IMR-90 (cell line): ENCODE results near the gene TADA1. TPM values are rescaled to one million over a fixed set of nuclear protein-coding genes. Genes with fewer than 3 reads are reported as not detected.

Source experiments
- ATAC-seq: fragments of 200-7000 bp; cut with Tn5 transposase; 2 replicates; pipeline ENCODE4 v1.9.1; 2020; ENCODE audit warnings: low read depth, mild to moderate bottlenecking, moderate library complexity
- BruUV-seq: library from RNA; stranded (reverse); fragments of 400-500 nt; replicated peaks from 2 replicates; lab custom pipeline; 2021; lab: Mats Ljungman, UMichigan
- CTCF ChIA-PET: fragments of 300-600 bp; formaldehyde crosslinking; extraction: SDS; loops from one replicate; lab custom pipeline; 2021; ENCODE audit warnings: antibody characterized with exemption; lab: Yijun Ruan, JAX
- POLR2A ChIA-PET: fragments of 300-600 bp; sonication (Branson Sonifier 250); formaldehyde crosslinking; loops from one replicate; lab custom pipeline; 2022; ENCODE audit warnings: antibody characterized with exemption; ENCODE audit not compliant: unreplicated experiment; lab: Charles Lee
- DNase-seq: peaks from one replicate; pipeline ENCODE4 v3.0.0; 2013
- H2AFZ ChIP-seq: replicated peaks from 2 replicates; pipeline ENCODE3; 2013; ENCODE audit warnings: low read length, mild to moderate bottlenecking; ENCODE audit not compliant: poor library complexity
- H2AK5ac ChIP-seq: 2 replicates; pipeline ENCODE4 v1.6.1; 2013; ENCODE audit warnings: low read depth, low read length, inconsistent platforms
- H2AK9ac ChIP-seq: replicated peaks from 2 replicates; pipeline ENCODE3; 2013; ENCODE audit warnings: mild to moderate bottlenecking, low read depth, low read length, moderate library complexity; ENCODE audit not compliant: poor library complexity
- H2BK120ac ChIP-seq: 2 replicates; pipeline ENCODE4 v1.6.1; 2013; ENCODE audit warnings: low read depth, low read length, inconsistent platforms
- H2BK15ac ChIP-seq: 3 replicates; pipeline ENCODE4 v1.6.1; 2013; ENCODE audit warnings: low read depth, low read length, inconsistent platforms
- H2BK20ac ChIP-seq: 2 replicates; pipeline ENCODE4 v1.6.1; 2013; ENCODE audit warnings: low read depth, mild to moderate bottlenecking, inconsistent platforms, low read length, moderate library complexity
- H2BK5ac ChIP-seq: 2 replicates; pipeline ENCODE4 v1.6.1; 2013; ENCODE audit warnings: mild to moderate bottlenecking, low read depth, low read length, inconsistent platforms; ENCODE audit not compliant: poor library complexity, severe bottlenecking
- H3K14ac ChIP-seq: replicated peaks from 2 replicates; pipeline ENCODE4 v1.6.1; 2013; ENCODE audit warnings: low read depth, low read length, inconsistent platforms
- H3K18ac ChIP-seq: 2 replicates; pipeline ENCODE4 v1.6.1; 2013; ENCODE audit warnings: low read depth, low read length, control low read depth
- H3K23ac ChIP-seq: 2 replicates; pipeline ENCODE4 v1.6.1; 2013; ENCODE audit warnings: low read depth, low read length, inconsistent platforms
- H3K27ac ChIP-seq: 2 replicates; pipeline ENCODE4 v1.5.1; 2013; ENCODE audit warnings: mild to moderate bottlenecking, control low read depth, low read length; ENCODE audit not compliant: insufficient read depth
- H3K27me3 ChIP-seq: 2 replicates; pipeline ENCODE4 v1.6.1; 2013; ENCODE audit warnings: low read length; ENCODE audit not compliant: control insufficient read depth, insufficient read depth
- H3K36me3 ChIP-seq: 2 replicates; pipeline ENCODE4 v1.6.1; 2013; ENCODE audit warnings: low read length, mixed read lengths; ENCODE audit not compliant: control insufficient read depth, insufficient read depth
- H3K4ac ChIP-seq: 2 replicates; pipeline ENCODE4 v1.6.1; 2013; ENCODE audit warnings: low read depth, low read length, inconsistent platforms
- H3K4me1 ChIP-seq: 2 replicates; pipeline ENCODE4 v1.6.1; 2013; ENCODE audit warnings: low read length, mixed read lengths; ENCODE audit not compliant: control insufficient read depth, insufficient read depth
- H3K4me2 ChIP-seq: 2 replicates; pipeline ENCODE4 v1.6.1; 2013; ENCODE audit warnings: low read depth, mild to moderate bottlenecking, control low read depth, low read length, moderate library complexity
- H3K4me3 ChIP-seq: 2 replicates; pipeline ENCODE4 v1.5.1; 2013; ENCODE audit warnings: low read depth, mild to moderate bottlenecking, control low read depth, low read length, moderate library complexity; ENCODE audit not compliant: insufficient read depth
- H3K56ac ChIP-seq: 2 replicates; pipeline ENCODE4 v1.6.1; 2013; ENCODE audit warnings: low read length, inconsistent platforms; ENCODE audit not compliant: insufficient read depth; ENCODE audit errors: extremely low read depth
- H3K79me1 ChIP-seq, 2 experiments: 2 replicates each; pipeline ENCODE4 v1.6.1; 2013; ENCODE audit warnings: low read length in 2 of 2, inconsistent platforms in 1 of 2, low read depth in 1 of 2
- H3K9ac ChIP-seq: 2 replicates; pipeline ENCODE4 v1.6.1; 2013; ENCODE audit warnings: low read depth, low read length, control low read depth
- H3K9me1 ChIP-seq: 2 replicates; pipeline ENCODE4 v1.6.1; 2013; ENCODE audit warnings: low read length, inconsistent platforms; ENCODE audit not compliant: insufficient read depth
- H3K9me3 ChIP-seq: 2 replicates; pipeline ENCODE4 v1.6.1; 2013; ENCODE audit warnings: low read length; ENCODE audit not compliant: control insufficient read depth, insufficient read depth
- H4K20me1 ChIP-seq: 2 replicates; pipeline ENCODE4 v1.6.1; 2013; ENCODE audit warnings: low read length, inconsistent platforms; ENCODE audit not compliant: insufficient read depth
- H4K5ac ChIP-seq: 2 replicates; pipeline ENCODE4 v1.6.1; 2013; ENCODE audit warnings: mild to moderate bottlenecking, low read depth, low read length, control low read depth
- H4K8ac ChIP-seq, 2 experiments: 2 replicates each; pipeline ENCODE4 v1.6.1; 2013; ENCODE audit warnings: low read depth in 2 of 2, low read length in 2 of 2, control low read depth in 1 of 2, inconsistent platforms in 1 of 2
- H4K91ac ChIP-seq: 2 replicates; pipeline ENCODE4 v1.6.1; 2013; ENCODE audit warnings: low read depth, low read length, inconsistent platforms; ENCODE audit not compliant: insufficient read depth
- BHLHE40 ChIP-seq: fragments of 150-350 bp; IDR thresholded peaks from 2 replicates; pipeline ENCODE4 v1.6.1; 2016; ENCODE audit warnings: mild to moderate bottlenecking, low read depth, low read length
- CEBPB ChIP-seq: IDR thresholded peaks from 2 replicates; pipeline ENCODE4 v1.6.1; 2012; ENCODE audit warnings: low read depth, low read length, improper control_type of control experiment
- CHD1 ChIP-seq: IDR thresholded peaks from 2 replicates; pipeline ENCODE4 v1.6.1; 2012; ENCODE audit warnings: low read depth, low read length, improper control_type of control experiment
- CTCF ChIP-seq: conservative IDR thresholded peaks from 2 replicates; pipeline ENCODE4 v1.5.1; 2012; ENCODE audit warnings: mild to moderate bottlenecking, low read depth, low read length, improper control_type of control experiment
- ELK1 ChIP-seq: fragments of 150-350 bp; IDR thresholded peaks from 2 replicates; pipeline ENCODE4 v1.6.1; 2016; ENCODE audit warnings: low read depth, mild to moderate bottlenecking, low read length, moderate library complexity, borderline replicate concordance
- FOS ChIP-seq: fragments of 150-350 bp; IDR thresholded peaks from 2 replicates; pipeline ENCODE4 v1.6.1; 2016; ENCODE audit warnings: low read depth, low read length
- MAFK ChIP-seq: IDR thresholded peaks from 2 replicates; pipeline ENCODE4 v1.6.1; 2012; ENCODE audit warnings: low read depth, low read length, improper control_type of control experiment
- MAZ ChIP-seq: IDR thresholded peaks from 2 replicates; pipeline ENCODE4 v1.6.1; 2012; ENCODE audit warnings: low read depth, mild to moderate bottlenecking, low read length, improper control_type of control experiment, moderate library complexity, borderline replicate concordance
- MXI1 ChIP-seq: IDR thresholded peaks from 2 replicates; pipeline ENCODE4 v1.6.1; 2012; ENCODE audit warnings: low read depth, mild to moderate bottlenecking, low read length, moderate library complexity, borderline replicate concordance
- NFE2L2 ChIP-seq: fragments of 150-350 bp; IDR thresholded peaks from 2 replicates; pipeline ENCODE4 v1.6.1; 2016; ENCODE audit warnings: low read depth, mild to moderate bottlenecking, low read length
- POLR2A ChIP-seq: IDR thresholded peaks from 2 replicates; pipeline ENCODE4 v1.6.1; 2012; ENCODE audit warnings: mild to moderate bottlenecking, low read depth, low read length
- RAD21 ChIP-seq: IDR thresholded peaks from 2 replicates; pipeline ENCODE4 v1.6.1; 2012; ENCODE audit warnings: low read length, improper control_type of control experiment
- RCOR1 ChIP-seq: IDR thresholded peaks from 2 replicates; pipeline ENCODE4 v1.6.1; 2012; ENCODE audit warnings: mild to moderate bottlenecking, low read length, improper control_type of control experiment; ENCODE audit not compliant: insufficient replicate concordance
- RFX5 ChIP-seq: IDR thresholded peaks from 2 replicates; pipeline ENCODE4 v1.8.0; 2012; ENCODE audit warnings: low read depth, mild to moderate bottlenecking, low read length, moderate library complexity
- SMC3 ChIP-seq: fragments of 150-350 bp; IDR thresholded peaks from 2 replicates; pipeline ENCODE4 v1.6.1; 2016; ENCODE audit warnings: low read depth, mild to moderate bottlenecking, antibody characterized with exemption, low read length, moderate library complexity
- USF2 ChIP-seq: fragments of 150-350 bp; IDR thresholded peaks from 2 replicates; pipeline ENCODE4 v1.6.1; 2017; ENCODE audit warnings: mild to moderate bottlenecking, antibody characterized with exemption, low read length, low read depth
- WGBS, 2 experiments: methylation state at CpG; one replicate each; pipeline versions ENCODE4 v1.1.5 to v1.1.7; 2013; ENCODE audit warnings: missing lambda C conversion rate in 2 of 2; ENCODE audit not compliant: insufficient read length in 1 of 2; ENCODE audit errors: extremely low coverage in 2 of 2; 5-methylcytosine and 5-hydroxymethylcytosine counted together
- dilution Hi-C: fragments of 300-500 bp; cut with HindIII; formaldehyde crosslinking; loops from one replicate; pipeline ENCODE4 v1.14.3; 2018; ENCODE audit warnings: low sequenced_read_pairs; ENCODE audit not compliant: unreplicated experiment
- in situ Hi-C: fragments of 300-500 bp; cut with MboI; formaldehyde crosslinking; loops from 3 replicates; pipeline ENCODE4 v1.14.3; 2019; ENCODE audit warnings: low sequenced_read_pairs, inconsistent platforms, mixed read lengths
- intact Hi-C: fragments of 100-400 bp; cut with micrococcal nuclease; formaldehyde crosslinking; loops from 2 replicates; pipeline ENCODE4 v1.10.0; 2022
- polyA plus RNA-seq, 3 experiments: library from polyadenylated mRNA; depleted of rRNA; stranded (reverse); fragments of >200 nt; gene quantifications; 2 replicates each; pipeline ENCODE4 v1.2.3, GENCODE V29; 2012; ENCODE audit warnings: low replicate concordance in 1 of 3
- total RNA-seq: library from RNA; depleted of rRNA; stranded (reverse); fragments of >200 nt; gene quantifications from 2 replicates; pipeline ENCODE4 v1.2.3, GENCODE V29; 2012

Gene TADA1
- total and polyA plus RNA-seq, 2 of the 4 experiments (the other 2 are of a cell fraction) = 8.2 to 16.8 TPM

GRCh38 chr1:166915042-166915441 lies 39.0 kb upstream of the TADA1 start:
- intact Hi-C loops = no loop called here
- Histone ChIP-seq H3K4ac (no peak overlapping the region), H3K4me2 (no peak overlapping the region), H3K27ac (no peak overlapping the region), H4K91ac (no peak overlapping the region), H3K18ac (no peak overlapping the region), H3K4me3 (no peak overlapping the region), H3K4me1 (no peaks in the 10 kb centered on the region), H4K20me1 (no peaks in the 10 kb centered on the region), H2BK20ac (no peak overlapping the region), H3K23ac (no peak overlapping the region), H3K56ac (no peak overlapping the region), H3K9ac (no peak overlapping the region), H3K14ac (no peak overlapping the region), H2AK9ac (no peak overlapping the region), H3K9me3 (no peaks in the 10 kb centered on the region), H3K27me3 (peaks cover 29% of the 10 kb centered on the region), H2AFZ (no peak overlapping the region), H2BK120ac (no peak overlapping the region), H4K5ac (no peak overlapping the region), H4K8ac (no peak overlapping the region), H3K9me1 (no peaks in the 10 kb centered on the region; the same call in 1 of the 2 replicates), H2BK15ac (no peak overlapping the region), H3K79me1 (no peaks in the 10 kb centered on the region), H3K36me3 (no peaks in the 10 kb centered on the region), H2AK5ac (no peak overlapping the region), H2BK5ac (no peak overlapping the region)
- no TSS peak for BruUV-seq
- TF ChIP-seq USF2 (no peak), MAFK (no peak), RCOR1 (no peak), MAZ (no peak), ELK1 (no peak), BHLHE40 (no peak), NFE2L2 (no peak), SMC3 (no peak), CTCF (no peak), POLR2A (no peak), CHD1 (no peak), FOS (no peak), RAD21 (no peak), MXI1 (no peak), CEBPB (no peak), RFX5 (no peak)
- ChIA-PET CTCF (interaction anchor here (1.3 to 1.7 kb wide), 2 partner anchors 10 to 143 kb away, joined by 3 to 5 read pairs; no protein-coding TSS in a partner anchor), POLR2A (no interaction called here)
- no peak for ATAC-seq
- WGBS, 2 experiments = no CpG with 5 or more reads among the region's 1 CpG
- in situ Hi-C loops = loop anchor here (10.0 kb wide), 1 partner anchor 140 kb away; no protein-coding TSS in a partner anchor
- no peak for DNase-seq
- dilution Hi-C loops = no loop called here
